Daoy (cell line): Measurements from ENCODE around the gene KRTAP5-10. TPM values are rescaled to one million over a fixed set of nuclear protein-coding genes. Genes with fewer than 3 reads are reported as not detected.
"Not testable (repeated sequence)": the region's sequence is repeated elsewhere in the genome, so short reads cannot be mapped to it uniquely, and the experiment has no call there.

Source experiments
- DNase-seq: peaks from one replicate; pipeline ENCODE4 v3.0.0-alpha.2; 2015; ENCODE audit warnings: low read depth
- total RNA-seq: library from RNA; depleted of rRNA; stranded (reverse); fragments of >200 nt; shearing (Covaris generic); gene quantifications from 2 replicates; pipeline ENCODE4 v1.2.3, GENCODE V29; 2014; rRNA removed

The KRTAP5-10 gene, protein sequence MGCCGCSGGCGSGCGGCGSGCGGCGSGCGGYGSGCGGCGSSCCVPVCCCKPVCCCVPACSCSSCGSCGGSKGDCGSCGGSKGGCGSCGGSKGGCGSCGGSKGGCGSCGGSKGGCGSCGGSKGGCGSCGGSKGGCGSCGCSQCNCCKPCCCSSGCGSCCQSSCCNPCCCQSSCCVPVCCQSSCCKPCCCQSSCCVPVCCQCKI
- not detected in 2 replicates for total RNA-seq

GRCh38 chr11:71565263-71565662, at the start of gene KRTAP5-10:
KRTAP5-10 (plus strand) TSS chr11:71565563; CDS start chr11:71565588, 25 bp downstream.
- DNase-seq = no peak

GRCh38 chr11:71518506-71519471, 46.6 kb upstream of the KRTAP5-10 start:
- DNase-seq = no peak

DNA sequence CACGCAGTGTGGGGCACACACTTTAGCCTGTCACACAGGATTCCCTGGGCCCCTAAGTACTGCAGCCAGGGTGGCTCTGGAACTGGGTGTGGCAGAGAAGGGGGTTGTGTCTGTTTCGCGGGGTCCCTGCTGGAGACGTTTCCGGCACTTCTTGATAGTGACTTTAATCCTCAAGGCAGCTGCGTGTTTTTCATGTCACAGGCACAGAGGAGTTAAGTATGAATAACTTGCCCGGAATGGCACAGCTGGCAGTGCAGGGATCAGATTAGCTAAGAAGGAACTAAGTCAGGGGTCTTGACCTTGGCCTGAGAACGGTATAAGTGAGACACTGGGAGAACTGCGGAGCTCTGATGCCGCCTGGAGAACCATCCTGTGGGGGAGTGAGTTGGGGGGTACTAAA, 45.8 kb upstream of the KRTAP5-10 start:
- DNase-seq = no peak

- no peak for DNase-seq
These were observed 40.0 kb upstream of the KRTAP5-10 start for GRCh38 chr11:71525188-71525937.

DNA sequence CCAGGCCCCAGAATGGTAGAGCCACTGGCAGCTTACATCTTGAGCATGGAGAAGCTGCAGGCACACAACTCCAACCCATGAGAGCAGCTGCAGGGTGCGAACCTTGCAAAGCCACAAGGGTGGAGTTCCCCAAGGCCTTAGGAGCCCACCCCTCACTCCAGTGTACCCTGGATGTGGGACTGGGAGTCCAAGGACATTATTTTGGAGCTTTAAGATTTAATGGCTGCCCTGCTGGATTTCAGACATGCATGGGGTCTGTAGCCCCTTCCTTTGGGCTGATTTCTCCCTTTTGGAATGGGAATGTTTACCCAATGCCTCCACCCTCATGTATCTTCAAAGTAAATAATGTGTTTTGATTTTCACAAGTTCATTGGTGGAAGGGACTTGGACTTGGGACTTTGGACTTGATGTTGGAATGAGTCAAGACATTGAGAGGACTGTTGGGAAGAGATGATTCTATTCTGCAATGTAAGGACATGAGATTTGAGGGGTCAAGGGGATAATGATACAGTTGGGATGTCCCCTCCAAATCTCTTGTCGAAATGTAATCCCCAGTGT, 39.3 kb upstream of the KRTAP5-10 start:
- no peak for DNase-seq

- DNase-seq = not testable (repeated sequence)
These were observed 38.4 kb upstream of the KRTAP5-10 start, which contains the start of gene KRTAP5-7 for GRCh38 chr11:71526796-71527575. KRTAP5-7 (plus strand) TSS chr11:71527267; CDS start chr11:71527301, 34 bp downstream.

DNA sequence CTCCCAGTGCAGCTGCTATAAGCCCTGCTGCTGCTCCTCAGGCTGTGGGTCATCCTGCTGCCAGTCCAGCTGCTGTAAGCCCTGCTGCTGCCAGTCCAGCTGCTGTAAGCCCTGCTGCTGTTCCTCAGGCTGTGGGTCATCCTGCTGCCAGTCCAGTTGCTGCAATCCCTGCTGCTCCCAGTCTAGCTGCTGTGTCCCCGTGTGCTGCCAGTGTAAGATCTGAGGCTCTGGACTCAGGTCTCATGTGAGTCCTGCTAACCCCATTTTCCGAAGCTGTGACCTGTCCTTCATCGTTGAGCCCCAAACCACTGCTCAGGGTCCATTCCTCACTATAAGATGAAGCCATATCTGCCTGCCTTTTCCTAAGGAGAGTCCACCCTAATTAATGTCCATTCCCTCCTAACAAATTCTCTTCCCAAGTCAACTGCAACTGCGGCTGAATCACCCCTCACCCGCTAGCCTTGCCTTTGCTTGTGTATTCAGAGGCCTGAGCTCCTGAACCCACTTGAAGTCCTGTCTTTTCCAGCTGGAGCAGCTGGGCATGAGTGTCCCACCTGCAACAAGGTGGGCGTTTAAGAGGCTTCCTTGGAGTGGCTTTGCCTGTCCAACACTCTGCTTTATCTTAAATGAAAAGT, 37.7 kb upstream of the KRTAP5-10 start:
- no peak for DNase-seq

DNA sequence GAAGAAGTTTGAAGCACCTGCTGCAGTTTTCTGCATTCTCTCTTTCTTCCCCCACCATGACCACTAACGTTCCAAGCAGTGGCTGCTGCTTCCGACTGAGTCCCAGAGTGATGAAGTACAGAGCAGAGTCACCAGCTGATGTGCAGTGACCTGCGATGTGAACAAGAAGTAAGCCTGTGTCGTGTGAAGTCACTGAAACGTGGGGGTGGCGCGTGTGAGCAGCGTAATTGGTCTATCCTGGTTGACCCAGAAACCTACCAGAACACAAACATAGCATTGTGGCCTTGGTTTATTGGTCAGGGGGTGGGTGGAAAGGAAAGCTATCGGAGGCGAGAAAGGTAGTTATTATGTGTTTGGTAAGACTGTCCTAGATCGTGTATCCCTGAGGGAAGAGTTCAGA, 34.8 kb upstream of the KRTAP5-10 start:
- DNase-seq = no peak

DNA sequence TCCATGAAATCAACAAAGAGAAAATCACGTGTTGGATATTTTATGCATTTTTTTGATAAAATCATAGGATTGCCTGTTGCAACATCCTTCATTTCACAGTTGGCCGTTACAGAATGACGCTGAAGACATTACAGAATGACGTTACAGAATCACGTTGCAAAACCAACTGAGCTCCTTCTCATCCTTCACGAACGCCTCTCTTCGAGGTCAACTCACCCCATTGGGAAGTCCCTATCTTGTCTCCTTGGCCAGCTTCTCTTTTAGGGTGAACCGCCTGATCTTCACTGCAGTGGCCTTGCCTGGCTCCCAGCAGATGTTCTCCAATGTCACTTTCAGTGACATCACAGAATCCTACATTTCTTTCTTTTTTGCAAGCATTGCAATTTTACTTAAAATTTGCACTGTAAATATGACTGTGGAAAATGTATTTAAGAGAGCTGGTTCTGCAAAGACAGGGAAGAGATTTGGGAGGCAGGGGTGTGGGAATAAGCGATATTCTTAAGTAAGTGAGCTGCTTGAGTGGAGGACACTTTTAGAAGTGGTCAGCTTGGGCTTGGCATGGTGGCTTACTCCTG, 33.2 kb upstream of the KRTAP5-10 start:
- no peak for DNase-seq

GRCh38 chr11:71534711-71535608, 30.4 kb upstream of the KRTAP5-10 start:
- not testable (repeated sequence) for DNase-seq

GRCh38 chr11:71535825-71536224, 29.5 kb upstream of the KRTAP5-10 start:
- no peak for DNase-seq

- DNase-seq = no peak
These were observed 27.8 kb upstream of the KRTAP5-10 start for GRCh38 chr11:71537537-71537936.

- not testable (repeated sequence) for DNase-seq
These were observed 27.2 kb upstream of the KRTAP5-10 start, which contains the start of gene KRTAP5-8 for GRCh38 chr11:71537977-71538665. KRTAP5-8 (plus strand) TSS chr11:71538025; CDS start chr11:71538056, 31 bp downstream.

DNA sequence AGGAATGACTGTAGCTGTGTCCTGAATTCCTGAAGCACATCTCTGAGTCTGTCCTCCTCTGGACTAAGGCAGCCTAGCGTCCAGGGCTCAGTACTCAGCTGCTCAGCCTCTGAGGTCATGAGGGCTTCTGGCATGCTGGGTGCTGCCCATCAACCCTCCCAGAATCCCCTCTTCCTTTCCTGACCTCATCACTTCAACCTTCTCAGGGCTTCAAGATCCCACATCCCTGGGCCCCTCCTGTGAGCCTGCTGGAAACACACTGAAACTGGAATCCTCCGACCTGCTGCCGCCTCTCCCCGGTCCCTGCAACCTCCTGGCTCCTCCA, 26.7 kb upstream of the KRTAP5-10 start:
- no peak for DNase-seq

GRCh38 chr11:71539017-71539416, 26.3 kb upstream of the KRTAP5-10 start:
- DNase-seq = no peak

- DNase-seq = not testable (repeated sequence)
These were observed 25.4 kb upstream of the KRTAP5-10 start for GRCh38 chr11:71539971-71540370.

DNA sequence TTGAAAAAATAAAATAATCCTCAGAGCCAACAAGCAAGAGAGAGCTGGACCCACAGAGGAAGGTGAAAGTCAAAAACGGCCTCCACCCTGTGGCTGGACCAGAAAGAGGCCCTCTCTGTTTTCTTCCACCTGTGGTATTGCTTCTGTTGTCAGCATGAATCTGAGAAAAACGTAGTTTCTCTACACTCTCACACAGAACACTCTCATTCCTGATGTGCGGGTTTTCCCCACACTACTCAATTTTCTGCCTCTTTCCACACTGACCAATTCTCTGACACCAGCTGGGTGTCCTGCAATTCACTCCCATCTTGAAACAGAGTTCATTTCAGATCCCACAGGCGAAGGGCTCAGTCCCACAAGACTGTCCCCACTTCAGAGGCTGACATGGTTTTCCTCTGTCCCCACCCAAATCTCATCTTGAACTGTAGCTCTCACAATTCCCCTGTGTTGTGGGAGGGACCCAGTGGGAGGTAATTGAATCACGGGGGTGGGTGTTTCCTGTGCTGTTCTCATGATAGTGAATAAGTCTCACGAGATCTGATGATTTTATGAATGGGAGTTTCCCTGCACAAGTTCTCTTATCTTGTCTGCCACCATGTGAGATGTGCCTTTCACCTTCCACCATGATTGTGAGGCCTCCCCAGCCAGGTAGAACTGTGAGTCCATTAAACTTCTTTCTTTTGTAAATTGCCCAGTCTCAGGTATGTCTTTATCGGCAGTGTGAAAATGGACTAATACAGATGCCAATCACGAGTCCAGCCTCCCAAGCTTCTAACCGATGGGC, 24.6 kb upstream of the KRTAP5-10 start:
- not testable (repeated sequence) for DNase-seq

DNA sequence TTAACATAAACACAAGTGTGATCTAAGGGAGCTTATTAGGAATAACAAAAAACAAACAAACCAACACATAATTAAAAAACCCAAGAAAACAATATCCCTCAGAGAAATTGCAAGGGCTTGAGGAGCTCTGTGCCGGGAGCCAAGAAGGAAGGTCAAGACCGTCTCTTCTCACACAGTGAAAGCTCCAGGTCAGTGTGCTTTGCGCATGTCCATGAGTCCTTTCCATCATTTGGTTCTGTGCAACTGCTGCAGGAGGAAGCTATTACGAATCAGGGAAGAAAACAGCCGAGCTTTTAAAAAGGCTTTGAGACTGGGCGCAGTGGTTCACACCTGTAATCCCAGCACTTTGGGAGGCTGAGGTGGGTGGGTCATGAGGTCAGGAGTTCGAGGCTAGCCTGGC, 23.0 kb upstream of the KRTAP5-10 start:
- DNase-seq = no peak
